Measurements from ENCODE around the gene NGEF.

Gene NGEF

DNA sequence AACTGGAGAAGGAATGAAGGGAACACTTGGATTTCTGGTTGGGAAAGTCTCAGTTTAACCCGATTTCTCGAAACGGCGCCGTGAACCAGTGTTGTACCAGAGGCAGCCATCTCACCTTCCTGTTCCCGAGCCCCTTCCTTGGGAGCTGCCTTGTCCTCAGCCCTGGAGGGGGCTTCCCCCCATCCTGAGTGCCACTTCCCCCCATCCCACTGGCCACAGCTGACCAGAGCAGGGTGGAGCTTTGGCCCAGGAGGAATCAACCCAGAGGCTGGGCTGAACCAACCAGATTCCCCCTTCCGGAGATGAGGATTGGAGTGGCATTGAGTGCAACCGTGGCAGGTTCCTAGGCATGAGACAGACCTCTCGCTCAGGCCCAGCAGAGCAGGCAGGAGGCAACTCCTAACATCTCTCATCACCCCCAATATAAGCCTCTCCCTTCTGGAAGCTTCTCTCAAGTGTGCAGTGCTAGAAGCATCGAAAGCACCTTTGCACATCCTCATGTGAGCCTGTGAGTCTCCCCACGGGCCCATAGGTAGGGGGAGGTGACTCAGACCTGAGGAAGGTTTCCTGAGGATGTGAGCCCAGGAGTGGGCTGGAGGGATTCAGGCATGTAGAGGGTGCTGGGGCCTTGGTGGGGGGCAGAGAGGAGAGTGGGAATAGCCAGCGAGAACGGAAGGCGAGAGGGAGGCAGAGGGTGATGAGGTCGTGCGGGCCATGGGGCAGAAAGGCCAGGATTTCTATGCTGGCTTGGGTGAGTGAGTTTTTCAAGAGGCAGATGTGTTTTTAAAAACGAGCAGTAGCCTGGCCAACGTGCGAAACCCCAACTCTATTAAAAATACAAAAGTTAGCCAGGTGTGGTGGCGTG lies 11.9 kb downstream of the NGEF start:
- H3K9ac ChIP-seq (ENCODE audit: low read length in 5 of 5): no peak overlapping the region
- no peaks in the 10 kb centered on the region for H3K36me3 ChIP-seq (ENCODE audit: control insufficient read depth in 5 of 5, insufficient read depth in 5 of 5, low read length in 5 of 5)
- H3K4me1 ChIP-seq (ENCODE audit: control insufficient read depth in 5 of 5, insufficient read depth in 5 of 5, low read length in 5 of 5): no peaks in the 10 kb centered on the region
- H3K9me3 ChIP-seq (ENCODE audit: control insufficient read depth in 5 of 5, low read length in 5 of 5): no peaks in the 10 kb centered on the region
- no peak overlapping the region for H3K4me3 ChIP-seq (ENCODE audit: low read depth in 1 of 5, low read length in 5 of 5)
- H3K27ac ChIP-seq (ENCODE audit: low read depth, low read length): no peak overlapping the region
- H3K27me3 ChIP-seq (ENCODE audit: control insufficient read depth in 5 of 5, insufficient read depth in 4 of 5, low read length in 5 of 5): peaks cover 0 to 5% (median 4%) of the 10 kb centered on the region in 5 donors

DNA sequence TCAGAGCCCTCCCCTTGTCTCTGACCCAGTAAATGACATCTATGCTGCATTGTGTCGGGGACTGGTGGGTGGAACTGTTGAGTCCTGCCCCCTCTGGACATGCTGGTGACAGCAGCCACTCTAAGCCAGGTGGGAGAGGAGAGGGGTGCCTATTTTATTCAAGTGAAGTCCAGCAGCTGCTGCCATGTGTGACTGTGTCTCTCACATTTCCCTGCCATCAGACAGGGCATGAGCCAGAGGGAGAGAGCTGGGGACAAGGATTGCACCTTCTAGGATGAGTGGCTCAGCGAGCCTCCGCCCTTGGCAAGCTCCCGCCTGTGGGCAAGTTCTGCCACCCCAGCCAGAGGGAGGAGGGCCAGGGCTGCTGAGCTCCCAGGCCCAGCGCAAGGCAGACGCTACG lies 13.7 kb downstream of the NGEF start:
- no peaks in the 10 kb centered on the region for H3K36me3 ChIP-seq (ENCODE audit: control insufficient read depth in 5 of 5, insufficient read depth in 5 of 5, low read length in 5 of 5)
- no peaks in the 10 kb centered on the region for H3K4me1 ChIP-seq (ENCODE audit: control insufficient read depth in 5 of 5, insufficient read depth in 5 of 5, low read length in 5 of 5)
- no peaks in the 10 kb centered on the region for H3K9me3 ChIP-seq (ENCODE audit: control insufficient read depth in 5 of 5, low read length in 5 of 5)
- H3K27ac ChIP-seq (ENCODE audit: low read depth, low read length): no peak overlapping the region
- peaks cover 0 to 5% (median 3%) of the 10 kb centered on the region in 5 donors for H3K27me3 ChIP-seq (ENCODE audit: control insufficient read depth in 5 of 5, insufficient read depth in 4 of 5, low read length in 5 of 5)
- no peak overlapping the region for H3K4me3 ChIP-seq (ENCODE audit: low read depth in 1 of 5, low read length in 5 of 5)
- H3K9ac ChIP-seq (ENCODE audit: low read length in 5 of 5): no peak overlapping the region

DNA sequence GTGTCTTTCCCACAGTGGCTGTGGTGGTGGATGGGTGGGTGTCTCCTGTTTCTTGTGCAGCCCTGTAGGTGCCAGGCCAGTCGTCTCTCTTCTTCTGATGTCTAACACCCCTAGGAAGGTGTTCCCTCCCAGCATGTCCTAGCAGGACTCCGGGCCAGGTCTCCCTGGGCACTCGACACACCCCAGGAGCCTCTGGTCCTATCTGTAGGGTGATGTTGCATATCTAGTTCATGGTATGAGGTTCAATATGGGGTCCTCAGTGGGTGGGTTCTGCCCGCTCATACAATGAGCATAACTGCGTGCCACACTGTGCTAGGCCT lies 14.4 kb downstream of the NGEF start:
- no peaks in the 10 kb centered on the region for H3K4me1 ChIP-seq (ENCODE audit: control insufficient read depth in 5 of 5, insufficient read depth in 5 of 5, low read length in 5 of 5)
- H3K27me3 ChIP-seq (ENCODE audit: control insufficient read depth in 5 of 5, insufficient read depth in 4 of 5, low read length in 5 of 5): peaks cover 0 to 5% (median under 1%) of the 10 kb centered on the region in 5 donors
- H3K36me3 ChIP-seq (ENCODE audit: control insufficient read depth in 5 of 5, insufficient read depth in 5 of 5, low read length in 5 of 5): no peaks in the 10 kb centered on the region
- H3K27ac ChIP-seq (ENCODE audit: low read depth, low read length): no peak overlapping the region
- H3K9me3 ChIP-seq (ENCODE audit: control insufficient read depth in 5 of 5, low read length in 5 of 5): peaks cover 0 to 1% (median 0%) of the 10 kb centered on the region in 5 donors
- H3K9ac ChIP-seq (ENCODE audit: low read length in 5 of 5): no peak overlapping the region
- no peak overlapping the region for H3K4me3 ChIP-seq (ENCODE audit: low read depth in 1 of 5, low read length in 5 of 5)

DNA sequence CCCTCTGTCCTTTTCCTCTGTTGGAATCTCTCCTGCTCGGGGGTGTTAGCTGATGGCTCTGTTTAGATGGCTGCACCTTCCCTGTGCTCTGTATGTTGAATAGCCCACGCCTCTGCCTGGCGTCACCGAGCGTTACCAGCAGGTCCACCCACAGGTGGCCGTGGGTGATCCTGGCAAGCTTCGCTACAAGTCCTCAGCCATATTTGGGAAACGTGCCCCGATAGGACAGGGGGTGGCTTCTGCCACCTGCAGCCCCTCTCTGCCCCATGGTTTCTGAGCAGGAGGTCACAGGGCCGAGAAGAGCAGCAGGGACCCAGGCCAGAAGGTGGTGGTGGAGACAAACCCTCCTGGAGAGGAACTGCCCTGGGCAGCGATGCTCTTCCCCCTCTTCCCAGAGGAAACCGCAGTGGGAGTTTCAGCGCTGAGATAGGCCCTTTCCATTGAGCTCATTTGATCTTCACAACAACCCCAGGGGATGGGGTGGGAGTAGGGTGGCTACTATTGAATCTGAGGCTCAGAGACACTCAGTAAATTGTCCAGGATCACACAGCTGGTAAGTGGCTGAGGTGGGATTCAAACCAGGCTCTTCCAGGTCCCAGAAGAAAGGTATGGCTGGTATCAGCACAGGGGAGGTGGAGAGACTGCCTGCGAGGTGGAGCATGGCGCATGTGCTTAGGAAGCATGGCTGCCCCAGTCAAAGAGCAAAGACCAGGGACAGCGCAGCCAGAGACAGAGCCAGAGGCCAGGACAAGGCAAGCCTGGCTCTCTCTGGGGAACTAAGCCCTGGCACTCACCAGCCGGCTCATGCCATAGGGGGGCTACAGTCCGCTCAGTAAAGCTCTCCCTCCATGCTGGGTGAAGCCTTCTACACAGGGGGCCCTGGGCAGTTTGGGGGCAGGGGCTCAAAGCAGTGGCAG lies 15.0 kb downstream of the NGEF start:
- Histone ChIP-seq H3K27me3 (ENCODE audit: control insufficient read depth in 5 of 5, insufficient read depth in 4 of 5, low read length in 5 of 5) (peaks cover 0 to 5% (median 0%) of the 10 kb centered on the region in 5 donors), H3K9ac (ENCODE audit: low read length in 5 of 5) (no peak overlapping the region), H3K27ac (ENCODE audit: low read depth, low read length) (no peak overlapping the region), H3K9me3 (ENCODE audit: control insufficient read depth in 5 of 5, low read length in 5 of 5) (peaks cover 0 to 5% (median 0%) of the 10 kb centered on the region in 5 donors), H3K4me3 (ENCODE audit: low read depth in 1 of 5, low read length in 5 of 5) (no peak overlapping the region), H3K4me1 (ENCODE audit: control insufficient read depth in 5 of 5, insufficient read depth in 5 of 5, low read length in 5 of 5) (no peaks in the 10 kb centered on the region), H3K36me3 (ENCODE audit: control insufficient read depth in 5 of 5, insufficient read depth in 5 of 5, low read length in 5 of 5) (no peaks in the 10 kb centered on the region)

DNA sequence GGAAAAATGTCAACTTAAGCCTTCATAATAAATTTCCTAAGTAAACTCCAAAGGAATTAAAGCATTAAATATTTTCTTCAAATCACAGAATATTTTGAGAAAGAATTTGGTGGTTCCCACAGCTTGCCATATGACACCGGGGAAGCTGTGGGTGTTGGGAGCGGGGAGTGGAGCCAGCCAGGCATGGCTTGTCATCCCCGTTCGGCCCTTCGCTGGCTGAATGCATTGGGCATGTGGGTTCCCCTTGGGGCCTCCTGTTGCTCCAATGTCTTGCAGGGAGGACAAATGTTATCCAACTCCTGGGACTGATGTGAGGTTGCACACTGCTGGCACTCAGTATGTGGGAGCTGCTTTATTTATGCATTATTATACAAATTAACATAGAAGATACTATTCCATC lies 18.6 kb downstream of the NGEF start:
- peaks cover 0 to 5% (median 0%) of the 10 kb centered on the region in 5 donors for H3K9me3 ChIP-seq (ENCODE audit: control insufficient read depth in 5 of 5, low read length in 5 of 5)
- no peak overlapping the region for H3K4me3 ChIP-seq (ENCODE audit: low read depth in 1 of 5, low read length in 5 of 5)
- H3K9ac ChIP-seq (ENCODE audit: low read length in 5 of 5): no peak overlapping the region
- H3K27ac ChIP-seq (ENCODE audit: low read depth, low read length): no peak overlapping the region
- H3K27me3 ChIP-seq (ENCODE audit: control insufficient read depth in 5 of 5, insufficient read depth in 4 of 5, low read length in 5 of 5): peaks cover 0 to 2% (median 0%) of the 10 kb centered on the region in 5 donors
- H3K4me1 ChIP-seq (ENCODE audit: control insufficient read depth in 5 of 5, insufficient read depth in 5 of 5, low read length in 5 of 5): no peaks in the 10 kb centered on the region
- no peaks in the 10 kb centered on the region for H3K36me3 ChIP-seq (ENCODE audit: control insufficient read depth in 5 of 5, insufficient read depth in 5 of 5, low read length in 5 of 5)

DNA sequence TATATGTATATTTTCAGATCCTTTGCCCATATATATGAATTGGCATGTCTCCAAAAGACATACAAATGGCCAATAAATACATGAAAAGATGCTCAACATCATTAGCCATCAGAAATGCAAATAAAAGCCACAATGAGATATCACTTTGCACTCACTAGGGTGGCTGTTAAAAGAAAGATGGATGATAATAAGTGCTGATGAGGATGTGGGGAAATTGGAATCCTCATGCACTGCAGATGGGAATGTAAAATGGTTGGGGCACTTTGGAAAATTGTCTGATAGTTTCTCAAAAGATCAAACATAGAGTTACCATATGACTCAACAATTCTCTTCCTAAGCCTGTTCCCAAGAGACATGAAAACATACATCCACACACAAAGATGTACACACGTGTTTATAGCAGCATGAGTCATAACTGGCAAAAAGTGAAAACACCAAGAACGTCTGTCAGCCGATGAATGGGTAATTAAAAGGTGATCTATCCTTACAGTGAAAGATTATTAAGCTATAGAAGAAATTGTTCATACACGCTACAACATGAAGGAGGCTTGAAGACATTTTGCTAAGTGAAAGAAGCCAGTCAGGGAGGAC lies 19.7 kb downstream of the NGEF start:
- Histone ChIP-seq H3K27ac (ENCODE audit: low read depth, low read length) (no peak overlapping the region), H3K27me3 (ENCODE audit: control insufficient read depth in 5 of 5, insufficient read depth in 4 of 5, low read length in 5 of 5) (no peaks in the 10 kb centered on the region)

DNA sequence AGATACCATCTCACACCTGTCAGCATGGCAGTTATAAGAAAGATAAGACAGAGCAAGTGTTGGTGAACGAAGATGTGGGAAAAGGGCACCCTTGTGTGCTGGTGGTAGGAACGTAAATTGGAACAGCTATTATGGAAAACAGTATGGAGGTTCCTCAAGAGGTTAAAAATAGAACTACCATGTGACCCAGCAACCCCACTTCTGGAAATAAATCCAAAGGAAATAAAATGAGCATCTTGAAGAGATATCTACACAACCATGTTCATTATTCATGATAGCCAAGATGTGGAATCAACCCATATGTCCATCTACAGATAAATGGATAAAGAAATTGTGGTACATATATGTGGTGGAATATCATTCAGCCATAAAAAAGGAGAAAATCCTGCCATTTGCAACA lies 26.9 kb downstream of the NGEF start:
- Histone ChIP-seq H3K4me3 (ENCODE audit: low read depth in 1 of 5, low read length in 5 of 5) (no peak overlapping the region), H3K9me3 (ENCODE audit: control insufficient read depth in 5 of 5, low read length in 5 of 5) (peaks cover 0 to 9% (median 0%) of the 10 kb centered on the region in 5 donors), H3K27me3 (ENCODE audit: control insufficient read depth in 5 of 5, insufficient read depth in 4 of 5, low read length in 5 of 5) (peaks cover 0 to 20% (median 12%) of the 10 kb centered on the region in 5 donors), H3K4me1 (ENCODE audit: control insufficient read depth in 5 of 5, insufficient read depth in 5 of 5, low read length in 5 of 5) (no peaks in the 10 kb centered on the region), H3K27ac (ENCODE audit: low read depth, low read length) (no peak overlapping the region), H3K9ac (ENCODE audit: low read length in 5 of 5) (no peak overlapping the region), H3K36me3 (ENCODE audit: control insufficient read depth in 5 of 5, insufficient read depth in 5 of 5, low read length in 5 of 5) (no peaks in the 10 kb centered on the region)

More for the DNA sequence above, 19.7 kb downstream of the NGEF start:
- Histone ChIP-seq H3K9ac (ENCODE audit: low read length in 5 of 5) (no peak overlapping the region), H3K4me3 (ENCODE audit: low read depth in 1 of 5, low read length in 5 of 5) (no peak overlapping the region), H3K4me1 (ENCODE audit: control insufficient read depth in 5 of 5, insufficient read depth in 5 of 5, low read length in 5 of 5) (no peaks in the 10 kb centered on the region), H3K9me3 (ENCODE audit: control insufficient read depth in 5 of 5, low read length in 5 of 5) (peaks cover 0 to 5% (median 0%) of the 10 kb centered on the region in 5 donors), H3K36me3 (ENCODE audit: control insufficient read depth in 5 of 5, insufficient read depth in 5 of 5, low read length in 5 of 5) (no peaks in the 10 kb centered on the region)

DNA sequence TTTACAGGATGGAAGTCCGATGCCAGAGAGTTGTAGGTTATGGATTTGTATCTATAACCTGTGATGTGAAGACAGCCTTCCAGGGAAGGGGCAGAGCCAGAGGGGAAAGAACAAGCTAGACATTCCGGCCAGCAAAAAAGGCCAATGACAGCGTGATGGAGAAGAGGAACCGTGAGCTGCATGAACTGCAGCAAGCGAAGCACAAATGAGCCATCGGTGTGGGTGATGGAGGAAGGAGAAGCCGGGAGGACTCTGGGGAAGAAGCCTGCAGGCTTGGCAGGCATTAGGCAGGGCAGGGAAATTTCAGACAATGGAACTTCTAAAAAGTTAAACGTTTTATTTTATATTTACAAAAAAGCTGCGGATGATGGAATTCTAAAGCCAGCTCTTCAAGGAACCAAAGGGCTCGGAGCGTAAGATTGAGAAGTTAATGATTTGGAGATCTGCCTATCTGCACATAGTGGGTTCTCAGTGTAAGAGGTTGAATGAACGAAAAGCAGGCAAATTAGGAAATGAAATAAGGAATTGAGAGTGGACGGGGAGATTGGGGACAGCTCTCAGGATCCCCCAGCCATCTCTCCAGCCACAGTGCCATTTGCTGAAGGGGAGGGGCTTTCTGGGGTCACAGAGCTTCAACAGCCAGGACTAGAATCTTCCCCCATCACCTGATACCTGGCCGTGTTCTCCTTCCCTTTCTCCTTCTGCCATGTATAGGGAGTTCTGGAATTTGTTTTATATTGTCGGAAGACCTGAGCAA lies 28.4 kb downstream of the NGEF start:
- no peak overlapping the region for H3K27ac ChIP-seq (ENCODE audit: low read depth, low read length)
- H3K4me3 ChIP-seq (ENCODE audit: low read depth in 1 of 5, low read length in 5 of 5): no peak overlapping the region
- no peaks in the 10 kb centered on the region for H3K4me1 ChIP-seq (ENCODE audit: control insufficient read depth in 5 of 5, insufficient read depth in 5 of 5, low read length in 5 of 5)
- H3K36me3 ChIP-seq (ENCODE audit: control insufficient read depth in 5 of 5, insufficient read depth in 5 of 5, low read length in 5 of 5): no peaks in the 10 kb centered on the region
- no peak overlapping the region for H3K9ac ChIP-seq (ENCODE audit: low read length in 5 of 5)
- H3K27me3 ChIP-seq (ENCODE audit: control insufficient read depth in 5 of 5, insufficient read depth in 4 of 5, low read length in 5 of 5): peaks cover 0 to 27% (median 12%) of the 10 kb centered on the region in 5 donors
- H3K9me3 ChIP-seq (ENCODE audit: control insufficient read depth in 5 of 5, low read length in 5 of 5): peaks cover 0 to 9% (median 0%) of the 10 kb centered on the region in 5 donors

DNA sequence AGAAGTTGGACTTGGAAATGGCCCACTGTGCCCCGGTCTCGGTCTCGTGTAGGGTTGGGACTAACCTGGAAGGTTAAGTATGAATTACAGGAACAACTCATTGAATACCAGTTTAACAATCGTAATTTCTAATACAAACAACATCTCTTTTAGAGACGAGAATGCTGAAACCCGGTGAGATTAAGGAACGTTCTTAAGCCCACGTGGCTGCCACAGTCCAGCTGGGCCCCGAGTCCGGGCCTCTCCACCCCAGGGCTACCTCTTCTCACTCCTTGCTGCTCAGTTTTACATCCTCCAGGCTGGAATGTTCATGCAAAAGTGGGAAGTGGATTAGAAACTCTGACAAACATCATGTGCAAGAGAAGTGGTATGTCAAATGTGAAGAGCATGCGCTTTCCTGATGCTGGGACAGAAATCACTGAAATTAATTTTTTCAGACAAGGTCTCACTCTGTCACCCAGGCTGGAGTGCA lies 29.4 kb downstream of the NGEF start:
- Histone ChIP-seq H3K36me3 (ENCODE audit: control insufficient read depth in 5 of 5, insufficient read depth in 5 of 5, low read length in 5 of 5) (no peaks in the 10 kb centered on the region), H3K27me3 (ENCODE audit: control insufficient read depth in 5 of 5, insufficient read depth in 4 of 5, low read length in 5 of 5) (peaks cover 0 to 29% (median 12%) of the 10 kb centered on the region in 5 donors), H3K9me3 (ENCODE audit: control insufficient read depth in 5 of 5, low read length in 5 of 5) (peaks cover 0 to 9% (median 0%) of the 10 kb centered on the region in 5 donors), H3K9ac (ENCODE audit: low read length in 5 of 5) (no peak overlapping the region), H3K4me1 (ENCODE audit: control insufficient read depth in 5 of 5, insufficient read depth in 5 of 5, low read length in 5 of 5) (no peaks in the 10 kb centered on the region), H3K27ac (ENCODE audit: low read depth, low read length) (no peak overlapping the region), H3K4me3 (ENCODE audit: low read depth in 1 of 5, low read length in 5 of 5) (no peak overlapping the region)
